NCI-H2196 treated with DMSO at 0.1 percent for 48 hours (cell line): ENCODE results near the gene PLCL2.
"Not testable (repeated sequence)": the region's sequence is repeated elsewhere in the genome, so short reads cannot be mapped to it uniquely, and the experiment has no call there.

Source experiments
- DNase-seq: peaks from one replicate; lab custom pipeline; 2025; ENCODE audit not compliant: unreplicated experiment; lab: John Stamatoyannopoulos, UW

PLCL2 gene

GRCh38 chr3:17065881-17066280, 181.1 kb downstream of the PLCL2 start:
- no peak for DNase-seq

- DNase-seq, result no peak
Observed at GRCh38 chr3:17069754-17070153, 185.0 kb downstream of the PLCL2 start.

DNA sequence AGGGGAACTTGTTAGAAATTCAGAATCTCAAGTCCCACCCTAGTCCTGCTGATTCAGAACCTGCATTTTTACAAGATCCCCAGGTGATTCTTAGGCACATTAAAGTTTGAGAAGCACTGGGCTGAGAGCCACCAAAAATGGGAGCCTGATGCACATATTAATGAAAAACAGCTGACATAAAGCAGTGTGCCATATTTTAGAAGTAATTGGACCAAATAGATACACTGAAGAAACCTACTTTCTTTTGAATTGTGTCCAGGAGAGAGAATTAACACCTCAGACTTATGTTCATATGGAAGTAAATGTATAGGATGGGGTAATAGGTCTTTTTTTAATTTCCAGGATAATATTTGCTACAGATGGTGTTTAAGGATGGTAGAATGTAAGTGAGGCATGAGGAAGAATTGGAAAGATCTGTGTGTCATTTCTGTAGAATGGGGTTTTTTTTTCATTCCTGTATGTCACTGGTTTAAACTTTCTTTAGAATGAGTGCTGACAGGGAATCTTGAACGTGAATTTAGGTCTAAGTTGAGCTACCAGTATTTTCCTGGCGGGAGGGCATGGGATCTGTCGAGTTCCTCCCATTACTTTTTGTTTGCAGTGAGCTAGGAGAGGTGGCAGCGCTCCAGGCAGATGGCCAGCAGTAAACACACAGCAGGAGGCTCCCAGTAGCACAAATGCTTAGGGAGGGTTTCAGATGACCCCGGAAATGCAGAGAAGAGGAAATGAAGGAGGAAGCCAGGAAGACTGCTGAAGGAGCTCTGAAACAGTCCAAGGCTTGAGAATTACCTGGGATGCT, 185.6 kb downstream of the PLCL2 start:
- DNase-seq, result peak; percentile 42

- DNase-seq, result no peak
Observed at GRCh38 chr3:17074559-17074958, 189.8 kb downstream of the PLCL2 start.

- no peak for DNase-seq
Observed at GRCh38 chr3:17075358-17075757, 190.6 kb downstream of the PLCL2 start.

- DNase-seq, result no peak
Observed at GRCh38 chr3:17075907-17076306, 191.2 kb downstream of the PLCL2 start.

- DNase-seq, result no peak
Observed at GRCh38 chr3:17076940-17077605, 192.3 kb downstream of the PLCL2 start.

GRCh38 chr3:17077606-17078005, 192.9 kb downstream of the PLCL2 start:
- DNase-seq, result no peak

DNA sequence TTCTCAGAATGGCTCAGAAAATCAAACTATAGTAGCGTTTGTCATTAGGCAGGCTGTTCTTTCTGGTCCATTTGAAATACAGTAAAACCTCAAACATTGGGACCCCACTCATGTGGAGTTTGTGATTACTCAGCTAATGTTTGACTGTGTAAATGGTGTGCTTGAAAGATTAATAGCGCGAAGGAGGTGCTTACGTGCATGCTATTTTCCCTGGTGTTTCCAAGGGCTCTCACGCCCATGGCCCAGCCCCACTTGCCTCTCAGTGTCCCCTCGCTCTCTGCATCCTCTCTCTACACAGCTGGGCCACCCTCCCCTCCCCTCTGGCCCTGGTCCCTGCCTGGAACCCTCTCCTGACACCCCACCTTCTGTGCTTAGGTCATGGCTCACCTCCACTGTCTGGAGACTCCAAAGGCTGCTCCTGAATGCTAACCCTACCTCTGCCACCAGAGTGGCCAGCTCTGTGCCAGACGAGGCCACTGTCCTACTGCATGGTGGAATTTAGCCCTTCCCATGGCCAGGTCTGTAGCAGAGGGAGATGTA, 194.2 kb downstream of the PLCL2 start:
- no peak for DNase-seq

GRCh38 chr3:17079933-17080332, 195.2 kb downstream of the PLCL2 start:
- DNase-seq, result no peak

DNA sequence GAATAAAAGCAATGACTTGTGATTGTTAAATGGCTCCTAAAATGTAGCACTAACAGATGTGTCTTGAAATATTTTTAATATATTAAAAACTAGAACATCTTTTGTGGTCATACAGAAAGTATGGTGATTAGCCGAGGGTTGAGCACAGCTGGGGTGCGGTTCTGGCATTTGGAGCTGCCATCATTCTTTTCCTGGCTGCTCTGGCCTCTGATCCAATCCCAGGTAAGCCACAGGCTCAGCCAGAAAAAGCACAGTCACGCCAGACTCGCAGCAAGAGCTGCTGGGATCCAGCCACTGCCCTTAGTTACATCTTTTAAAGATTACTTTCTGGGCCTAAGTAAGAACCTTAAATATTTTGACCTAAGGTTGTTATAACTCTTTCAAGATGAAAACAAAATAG, 196.8 kb downstream of the PLCL2 start:
- DNase-seq, result no peak

DNA sequence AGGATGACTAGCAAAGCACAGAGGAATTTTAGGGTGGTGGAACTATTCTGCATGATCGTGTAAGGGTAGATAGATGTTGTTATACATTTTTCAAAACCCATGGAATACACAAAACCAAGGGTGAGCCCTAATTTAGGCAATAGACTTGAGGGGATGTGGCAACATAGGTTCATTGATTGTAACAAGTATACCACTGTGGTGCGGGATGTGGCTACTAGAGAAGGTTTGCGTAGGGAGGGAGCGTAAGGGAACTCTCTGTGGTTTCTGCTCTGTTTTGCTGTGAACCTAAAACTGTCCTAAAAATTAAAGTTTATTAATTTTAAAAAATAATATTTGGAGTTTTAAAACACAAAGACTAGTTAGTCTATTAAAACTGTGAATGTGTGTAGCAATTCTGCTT, 202.8 kb downstream of the PLCL2 start:
- DNase-seq, result no peak

DNA sequence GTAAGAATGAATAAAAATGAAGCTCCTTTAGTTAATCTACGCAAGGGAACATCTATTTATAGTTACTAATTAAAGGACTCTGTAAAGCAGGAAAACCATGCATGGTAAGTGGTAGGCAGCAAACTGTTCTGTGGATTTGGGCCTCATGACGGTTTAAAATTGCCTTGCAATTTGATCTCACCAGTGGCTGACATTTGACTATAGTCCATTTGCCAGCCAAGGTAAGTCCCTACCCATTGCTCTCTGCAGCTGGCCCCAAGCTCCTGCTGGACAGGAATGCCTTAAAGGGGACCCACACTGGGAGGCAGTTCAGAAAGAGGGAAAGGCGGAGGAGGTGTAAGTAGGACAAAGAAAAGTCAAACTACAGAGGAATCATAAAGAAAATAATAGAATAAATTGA, 203.3 kb downstream of the PLCL2 start:
- DNase-seq, result no peak

DNA sequence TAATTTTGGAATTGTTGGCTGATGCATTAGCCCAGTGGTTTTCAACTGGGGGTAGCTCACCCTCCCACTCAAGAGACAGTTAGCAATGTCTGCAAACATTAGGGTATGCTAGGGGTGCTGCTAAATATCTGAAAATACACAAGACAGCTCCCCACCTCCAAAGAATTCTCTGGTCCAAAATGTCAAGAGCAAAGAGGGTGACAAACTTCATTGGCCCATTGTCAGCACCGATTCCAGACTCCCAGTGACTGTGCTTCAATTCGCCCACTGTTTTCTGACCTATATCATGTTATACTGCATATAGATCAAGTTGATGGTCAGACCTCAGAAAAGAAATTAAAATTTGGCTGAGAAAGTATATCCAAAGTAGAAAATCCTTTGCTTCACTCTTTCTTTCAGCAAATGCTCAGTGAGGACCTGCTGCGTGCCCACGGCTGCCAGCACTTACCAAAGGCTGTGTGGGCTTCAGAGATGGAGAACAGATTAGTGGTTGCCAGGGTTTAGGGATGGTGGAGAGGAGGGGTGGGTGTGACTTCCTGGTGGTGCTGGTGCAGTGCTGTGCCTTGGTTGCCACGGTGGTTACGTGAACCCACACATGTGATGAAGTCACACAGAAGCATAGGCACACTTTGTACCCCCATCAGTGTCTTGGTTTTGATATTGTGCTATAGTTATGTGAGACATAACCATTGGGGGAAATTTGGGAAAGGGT, 204.0 kb downstream of the PLCL2 start:
- DNase-seq, result no peak

DNA sequence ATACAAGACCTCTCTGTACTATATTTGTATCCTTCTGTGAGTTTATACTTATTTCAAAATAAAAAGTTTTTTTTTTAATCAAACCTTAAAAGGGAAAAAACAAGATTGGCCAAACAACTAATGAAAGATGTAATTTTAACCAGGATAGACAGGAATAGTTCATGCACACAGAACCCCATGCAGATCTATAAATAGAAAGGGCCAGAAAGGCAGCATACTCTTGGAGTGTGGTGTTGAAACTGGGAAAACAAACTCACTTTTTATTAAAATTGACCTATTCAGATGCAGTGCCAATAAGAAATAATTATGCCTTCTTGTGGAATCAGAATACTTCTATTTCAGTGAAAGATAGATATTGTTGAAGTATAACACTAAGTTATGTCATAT, 204.6 kb downstream of the PLCL2 start:
- DNase-seq, result no peak

DNA sequence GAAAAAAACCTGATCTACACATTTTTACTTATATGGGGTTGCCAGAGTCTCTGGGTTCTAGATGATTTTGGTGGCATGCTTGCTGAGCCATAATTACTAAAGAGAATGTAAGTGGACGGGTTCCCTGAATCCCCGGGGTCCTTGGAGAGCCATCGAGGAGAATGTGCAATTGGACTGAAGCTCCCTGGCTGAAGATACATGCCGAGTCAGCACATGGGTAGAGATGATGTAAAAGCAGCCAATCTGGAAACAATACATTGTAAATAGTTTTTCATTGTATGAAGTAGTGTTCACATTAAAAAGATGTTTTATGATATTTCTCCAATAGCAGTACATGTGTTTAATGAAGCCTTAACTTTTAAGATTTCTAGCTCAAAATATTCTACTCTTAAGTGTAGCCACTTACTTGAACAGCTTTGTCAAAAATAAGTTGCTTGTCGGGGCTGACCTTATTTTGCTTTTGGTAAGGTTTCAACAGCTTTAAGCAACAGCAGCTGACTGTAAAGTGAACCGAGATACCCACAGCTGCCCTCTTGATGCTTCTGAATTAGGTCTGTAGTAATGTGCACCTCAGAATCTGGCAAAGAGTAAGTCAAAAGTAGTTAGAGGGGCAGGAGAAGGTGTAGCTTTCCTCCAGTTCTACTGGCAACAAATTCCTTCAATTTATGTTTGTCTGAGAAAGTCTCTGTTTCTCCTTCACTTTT, 205.7 kb downstream of the PLCL2 start:
- DNase-seq, result no peak

GRCh38 chr3:17091910-17092582, 207.3 kb downstream of the PLCL2 start:
- no peak for DNase-seq

DNA sequence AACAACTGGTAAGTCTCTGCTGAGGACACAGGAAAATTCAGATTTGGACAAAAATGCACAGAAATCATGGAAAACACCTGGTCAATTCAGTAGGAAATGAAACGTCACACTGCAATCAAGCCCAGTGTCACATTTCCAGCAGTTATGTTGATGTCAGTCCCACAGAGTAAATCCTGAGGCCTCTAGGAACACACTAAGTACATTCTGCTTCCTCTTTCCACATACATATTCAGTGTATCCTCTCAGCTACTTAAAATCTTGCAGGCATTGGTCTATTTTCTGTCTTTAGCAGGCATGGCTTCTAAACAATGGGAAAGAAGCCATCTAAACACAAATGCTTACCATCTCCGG, 207.8 kb downstream of the PLCL2 start:
- DNase-seq, result no peak

GRCh38 chr3:17094551-17094950, 209.8 kb downstream of the PLCL2 start:
- DNase-seq, result no peak

DNA sequence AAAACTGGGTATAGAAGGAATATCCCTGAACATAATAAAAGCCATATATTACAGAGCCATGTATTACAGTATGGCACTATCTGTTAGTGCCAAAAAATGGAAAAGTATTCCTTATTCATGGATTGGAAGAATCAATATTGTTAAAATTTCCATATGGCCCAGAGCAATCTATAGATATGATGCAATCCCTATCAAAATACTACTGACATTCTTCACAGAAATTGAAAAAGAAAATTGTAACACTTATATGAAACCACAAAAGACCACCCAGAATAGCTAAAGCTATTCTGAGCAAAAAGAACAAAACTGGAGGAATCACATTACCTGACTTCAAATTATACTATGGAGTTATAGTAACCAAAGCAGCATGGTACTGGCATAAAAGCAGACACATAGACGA, 218.8 kb downstream of the PLCL2 start:
- no peak for DNase-seq

GRCh38 chr3:17106801-17107200, 222.0 kb downstream of the PLCL2 start:
- DNase-seq, result not testable (repeated sequence)
